Measurements from ENCODE around the gene C1orf35.

DNA sequence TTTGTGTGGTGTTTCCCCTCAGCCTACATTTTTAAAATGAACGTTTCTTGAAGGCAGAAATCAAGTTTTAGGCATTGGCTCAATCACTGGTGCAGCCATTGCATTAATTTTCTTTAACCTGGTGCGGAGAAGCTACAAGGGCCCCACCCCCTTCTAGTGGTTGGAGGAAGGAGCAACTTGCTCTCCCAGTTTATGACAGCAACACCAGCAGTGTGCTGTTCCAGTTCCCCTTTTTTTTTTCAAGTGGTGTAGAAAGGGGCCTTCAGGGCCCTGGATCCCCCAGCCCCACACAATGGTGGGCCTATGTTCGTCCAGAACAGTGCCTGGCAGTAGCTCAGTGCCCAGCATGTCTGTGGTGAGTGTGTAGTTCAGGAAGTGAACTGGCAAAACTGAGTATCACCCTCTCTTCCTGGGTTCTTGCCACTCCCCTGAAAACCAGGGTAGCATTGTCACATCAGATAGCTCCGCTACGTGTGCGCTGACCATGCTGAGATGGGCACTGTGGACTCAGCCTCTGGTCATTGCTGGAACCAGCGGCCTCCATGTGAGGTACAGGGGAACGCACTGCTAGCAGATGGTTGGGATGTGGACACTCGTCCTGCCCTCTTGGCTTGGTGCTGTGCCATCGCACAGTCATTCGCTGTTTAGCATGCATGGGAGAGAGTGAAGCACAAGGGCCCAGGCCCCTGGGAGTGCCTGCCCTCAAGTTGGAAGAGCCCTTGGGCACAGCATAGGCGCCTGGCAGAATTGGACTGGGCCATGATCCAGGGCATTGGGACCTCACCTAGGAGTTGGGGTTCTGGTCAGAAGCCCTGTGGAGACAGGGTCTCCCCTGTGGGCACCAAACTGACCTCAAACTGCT, 13.4 kb downstream of the C1orf35 start:
- no peak for TF ChIP-seq EP300 (IDR thresholded peaks at IDR 0.05; ENCODE audit: borderline replicate concordance)
- TF ChIP-seq, protein P1, sequence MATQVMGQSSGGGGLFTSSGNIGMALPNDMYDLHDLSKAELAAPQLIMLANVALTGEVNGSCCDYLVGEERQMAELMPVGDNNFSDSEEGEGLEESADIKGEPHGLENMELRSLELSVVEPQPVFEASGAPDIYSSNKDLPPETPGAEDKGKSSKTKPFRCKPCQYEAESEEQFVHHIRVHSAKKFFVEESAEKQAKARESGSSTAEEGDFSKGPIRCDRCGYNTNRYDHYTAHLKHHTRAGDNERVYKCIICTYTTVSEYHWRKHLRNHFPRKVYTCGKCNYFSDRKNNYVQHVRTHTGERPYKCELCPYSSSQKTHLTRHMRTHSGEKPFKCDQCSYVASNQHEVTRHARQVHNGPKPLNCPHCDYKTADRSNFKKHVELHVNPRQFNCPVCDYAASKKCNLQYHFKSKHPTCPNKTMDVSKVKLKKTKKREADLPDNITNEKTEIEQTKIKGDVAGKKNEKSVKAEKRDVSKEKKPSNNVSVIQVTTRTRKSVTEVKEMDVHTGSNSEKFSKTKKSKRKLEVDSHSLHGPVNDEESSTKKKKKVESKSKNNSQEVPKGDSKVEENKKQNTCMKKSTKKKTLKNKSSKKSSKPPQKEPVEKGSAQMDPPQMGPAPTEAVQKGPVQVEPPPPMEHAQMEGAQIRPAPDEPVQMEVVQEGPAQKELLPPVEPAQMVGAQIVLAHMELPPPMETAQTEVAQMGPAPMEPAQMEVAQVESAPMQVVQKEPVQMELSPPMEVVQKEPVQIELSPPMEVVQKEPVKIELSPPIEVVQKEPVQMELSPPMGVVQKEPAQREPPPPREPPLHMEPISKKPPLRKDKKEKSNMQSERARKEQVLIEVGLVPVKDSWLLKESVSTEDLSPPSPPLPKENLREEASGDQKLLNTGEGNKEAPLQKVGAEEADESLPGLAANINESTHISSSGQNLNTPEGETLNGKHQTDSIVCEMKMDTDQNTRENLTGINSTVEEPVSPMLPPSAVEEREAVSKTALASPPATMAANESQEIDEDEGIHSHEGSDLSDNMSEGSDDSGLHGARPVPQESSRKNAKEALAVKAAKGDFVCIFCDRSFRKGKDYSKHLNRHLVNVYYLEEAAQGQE (IDR thresholded peaks at IDR 0.05; ENCODE audit: low read depth), result no peak

All from Ishikawa (cell line).